Vagina (tissue), 2 donors: ENCODE data around the gene PODXL. TPM values are rescaled to one million over a fixed set of nuclear protein-coding genes. Genes with fewer than 3 reads are reported as not detected.

ENCODE experiments used
- DNase-seq, 2 donors: peaks; one replicate each; pipeline ENCODE4 v3.0.0-alpha.2; 2017; ENCODE audit errors: extremely low spot score in 2 of 2
- H3K27ac ChIP-seq: fragments of 200-600 bp; sonication (generic); one replicate; pipeline ENCODE4 v1.5.1; 2019
- H3K27me3 ChIP-seq: fragments of 200-600 bp; sonication (generic); one replicate; pipeline ENCODE4 v1.5.1; 2019
- H3K36me3 ChIP-seq, 2 donors: fragments of 200-600 bp; sonication (generic); one replicate each; pipeline ENCODE4 v1.5.1; 2017 to 2019
- H3K4me1 ChIP-seq: fragments of 200-600 bp; sonication (generic); one replicate; pipeline ENCODE4 v1.5.1; 2019
- H3K4me3 ChIP-seq, 2 donors: fragments of 200-600 bp; sonication (generic); 1 replicate in 1 of 2; 2 replicates in 1 of 2; pipeline ENCODE4 v1.5.1; 2016 to 2019
- H3K9me3 ChIP-seq: fragments of 200-600 bp; sonication (generic); one replicate; pipeline ENCODE4 v1.5.1; 2019
- POLR2A ChIP-seq, 2 donors: fragments of 450-650 bp; IDR thresholded peaks; one replicate each; pipeline ENCODE4 v1.6.1; 2017; ENCODE audit warnings: antibody characterized with exemption in 2 of 2, mild to moderate bottlenecking in 2 of 2, moderate library complexity in 2 of 2
- POLR2AphosphoS5 ChIP-seq, 2 donors: sonication (generic); formaldehyde crosslinking; IDR thresholded peaks; one replicate each; pipeline ENCODE4 v1.9.0; 2017; ENCODE audit warnings: antibody characterized with exemption in 2 of 2, mild to moderate bottlenecking in 2 of 2, low read depth in 1 of 2; ENCODE audit not compliant: insufficient read depth in 1 of 2
- intact Hi-C: fragments of 100-400 bp; cut with DNase I; formaldehyde crosslinking; loops from one replicate; pipeline ENCODE4 v1.15.1; 2023
- total RNA-seq: library from RNA; depleted of rRNA; stranded (reverse); fragments of >200 nt; gene quantifications from one replicate; pipeline ENCODE4 v1.2.3, GENCODE V29; 2016
- TF ChIP-seq, protein P1 (sequence below), 3 experiments: fragments of 450-650 bp in 2 of 3; fragments of 200-600 bp in 1 of 3; sonication (generic) in 1 of 3; IDR thresholded peaks; one replicate each; pipeline ENCODE4 v1.5.1; 2017 to 2019; ENCODE audit warnings: antibody characterized with exemption in 3 of 3, mild to moderate bottlenecking in 2 of 3, moderate library complexity in 2 of 3

The PODXL gene
- total RNA-seq, 1 donor from 2014 or later: 26.0 TPM

DNA sequence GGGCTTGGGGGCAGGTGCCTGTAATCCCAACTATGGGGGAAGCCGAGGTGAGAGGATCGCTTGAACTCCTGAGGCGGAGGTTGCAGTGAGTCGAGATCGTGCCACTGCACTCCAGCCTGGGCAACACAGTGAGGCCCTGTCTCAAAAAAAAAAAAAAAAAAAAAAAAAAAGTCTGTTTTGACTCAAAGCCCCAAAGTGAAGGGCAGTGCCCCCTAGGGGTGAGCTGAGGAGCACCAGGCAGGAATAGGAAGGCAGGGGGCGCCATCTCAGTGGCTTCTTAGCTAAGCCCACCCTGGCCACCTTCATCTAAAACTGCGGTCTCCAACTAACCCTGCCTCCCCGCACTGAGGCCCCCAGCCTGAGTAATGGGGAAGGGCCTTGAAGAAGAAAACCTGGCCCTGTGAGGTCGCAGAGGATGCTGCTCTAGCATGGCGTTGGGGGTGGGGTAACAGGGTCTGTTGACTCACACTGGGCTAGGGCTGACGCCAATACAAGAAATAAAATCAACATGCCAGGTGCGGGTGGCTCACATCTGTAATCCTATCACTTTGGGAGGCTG is 9.8 kb downstream of the PODXL start:
- intact Hi-C loops: no loop called here
- Histone ChIP-seq H3K27ac (no peak overlapping the region), H3K9me3 (no peaks in the 10 kb centered on the region), H3K4me3 (no peak overlapping the region), H3K4me1 (no peaks in the 10 kb centered on the region), H3K27me3 (no peaks in the 10 kb centered on the region), H3K36me3 (no peaks in the 10 kb centered on the region)
- TF ChIP-seq, protein P1, sequence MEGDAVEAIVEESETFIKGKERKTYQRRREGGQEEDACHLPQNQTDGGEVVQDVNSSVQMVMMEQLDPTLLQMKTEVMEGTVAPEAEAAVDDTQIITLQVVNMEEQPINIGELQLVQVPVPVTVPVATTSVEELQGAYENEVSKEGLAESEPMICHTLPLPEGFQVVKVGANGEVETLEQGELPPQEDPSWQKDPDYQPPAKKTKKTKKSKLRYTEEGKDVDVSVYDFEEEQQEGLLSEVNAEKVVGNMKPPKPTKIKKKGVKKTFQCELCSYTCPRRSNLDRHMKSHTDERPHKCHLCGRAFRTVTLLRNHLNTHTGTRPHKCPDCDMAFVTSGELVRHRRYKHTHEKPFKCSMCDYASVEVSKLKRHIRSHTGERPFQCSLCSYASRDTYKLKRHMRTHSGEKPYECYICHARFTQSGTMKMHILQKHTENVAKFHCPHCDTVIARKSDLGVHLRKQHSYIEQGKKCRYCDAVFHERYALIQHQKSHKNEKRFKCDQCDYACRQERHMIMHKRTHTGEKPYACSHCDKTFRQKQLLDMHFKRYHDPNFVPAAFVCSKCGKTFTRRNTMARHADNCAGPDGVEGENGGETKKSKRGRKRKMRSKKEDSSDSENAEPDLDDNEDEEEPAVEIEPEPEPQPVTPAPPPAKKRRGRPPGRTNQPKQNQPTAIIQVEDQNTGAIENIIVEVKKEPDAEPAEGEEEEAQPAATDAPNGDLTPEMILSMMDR (IDR thresholded peaks at IDR 0.05): peak in 1 of 3 experiments; percentile 21
- no peak for TF ChIP-seq POLR2A (IDR thresholded peaks at IDR 0.05)
- no peak for TF ChIP-seq POLR2AphosphoS5 (IDR thresholded peaks at IDR 0.05; ENCODE audit: insufficient read depth in 1 of 2, low read depth in 1 of 2)
- DNase-seq: no peak

DNA sequence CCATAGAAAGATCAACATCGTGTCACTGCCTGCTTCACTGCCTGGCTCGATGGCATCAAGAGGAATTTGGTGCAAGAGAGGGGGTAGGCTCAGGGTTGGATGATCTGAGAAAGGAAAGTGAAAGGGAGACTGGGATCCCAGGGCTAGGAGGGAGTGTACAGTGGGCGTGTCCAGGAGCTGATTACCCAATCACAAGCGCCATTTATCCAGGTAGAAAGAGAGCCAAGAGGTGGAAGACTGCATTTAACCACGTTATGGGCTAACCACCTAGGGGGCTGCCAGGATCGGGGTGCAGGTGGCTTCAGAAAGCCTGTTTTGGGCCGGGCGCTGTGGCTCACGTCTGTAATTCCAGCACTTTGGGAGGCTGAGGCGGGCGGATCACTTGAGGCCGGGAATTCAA is 10.3 kb downstream of the PODXL start:
- Histone ChIP-seq H3K36me3 (no peaks in the 10 kb centered on the region), H3K4me3 (no peak overlapping the region), H3K9me3 (no peaks in the 10 kb centered on the region), H3K27ac (no peak overlapping the region), H3K27me3 (no peaks in the 10 kb centered on the region), H3K4me1 (no peaks in the 10 kb centered on the region)
- DNase-seq: no peak
- TF ChIP-seq POLR2AphosphoS5 (IDR thresholded peaks at IDR 0.05; ENCODE audit: insufficient read depth in 1 of 2, low read depth in 1 of 2) (no peak), POLR2A (IDR thresholded peaks at IDR 0.05) (no peak)
- TF ChIP-seq, protein P1 (IDR thresholded peaks at IDR 0.05): no peak
- intact Hi-C loops: no loop called here

DNA sequence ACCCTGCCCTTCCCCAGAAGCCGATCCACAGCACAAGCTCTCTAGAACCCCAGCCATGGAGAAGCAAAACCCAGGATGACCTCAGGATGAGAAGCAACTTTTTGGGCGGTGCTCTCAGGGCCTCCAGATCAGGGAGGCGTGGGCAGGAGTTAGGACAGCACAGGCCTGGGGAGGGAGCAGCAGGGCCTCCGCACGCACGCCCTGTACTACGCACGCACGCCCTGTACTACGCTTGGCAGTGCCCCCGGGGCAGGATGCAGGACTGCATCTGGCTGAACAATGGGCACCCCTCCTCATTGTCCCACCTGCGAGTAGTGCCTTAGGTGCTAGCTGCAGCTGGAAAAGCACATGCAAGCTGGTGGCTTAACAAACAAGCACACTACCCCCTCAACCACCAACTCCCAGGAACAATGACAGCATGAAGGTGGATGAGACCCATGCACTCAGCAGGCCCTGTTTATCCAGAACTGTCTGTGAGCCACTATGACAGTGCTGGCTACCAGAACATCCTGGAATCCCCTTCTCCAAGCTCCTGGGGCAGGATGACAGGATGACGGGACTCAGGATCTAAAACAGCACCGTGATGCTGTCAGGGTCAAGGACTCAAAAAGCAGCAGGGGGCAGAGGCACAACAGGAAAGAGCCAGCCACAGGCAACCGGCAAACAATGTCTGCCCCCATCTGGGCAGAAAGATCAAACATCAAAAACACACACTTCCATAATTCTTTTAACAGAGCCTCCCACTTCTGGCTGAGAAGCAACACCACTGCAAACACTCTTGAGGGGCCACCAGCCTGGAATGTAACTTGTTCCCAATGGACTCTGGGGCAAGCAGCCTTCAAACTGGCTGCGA is 11.8 kb downstream of the PODXL start:
- H3K27ac ChIP-seq: no peak overlapping the region

DNA sequence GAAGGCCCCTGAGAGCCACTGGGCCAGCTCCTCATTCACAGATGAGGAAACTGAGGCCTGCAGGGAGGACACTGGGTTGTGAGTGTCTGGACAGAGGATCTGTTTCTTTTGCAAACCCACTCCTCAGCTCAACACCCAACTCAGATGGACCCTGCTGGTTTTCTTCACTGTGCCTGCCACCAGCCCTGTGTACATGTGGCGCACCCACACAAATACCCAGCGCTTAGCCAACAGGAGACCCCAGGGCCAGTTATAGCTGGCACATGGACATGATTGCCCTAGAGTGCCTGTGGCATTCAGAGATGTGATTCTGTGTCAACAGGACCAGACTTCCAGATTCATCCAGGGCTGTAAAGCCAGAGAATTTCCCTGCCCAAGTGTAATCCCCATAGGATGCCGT is 12.4 kb downstream of the PODXL start:
- Histone ChIP-seq H3K36me3 (no peaks in the 10 kb centered on the region), H3K4me1 (no peaks in the 10 kb centered on the region), H3K9me3 (no peaks in the 10 kb centered on the region), H3K4me3 (no peak overlapping the region), H3K27ac (no peak overlapping the region), H3K27me3 (no peaks in the 10 kb centered on the region)
- TF ChIP-seq POLR2A (IDR thresholded peaks at IDR 0.05) (no peak), POLR2AphosphoS5 (IDR thresholded peaks at IDR 0.05; ENCODE audit: insufficient read depth in 1 of 2, low read depth in 1 of 2) (no peak)
- TF ChIP-seq, protein P1 (IDR thresholded peaks at IDR 0.05): no peak
- DNase-seq: no peak
- intact Hi-C loops: no loop called here

More for the DNA sequence above, 11.8 kb downstream of the PODXL start:
- DNase-seq: peak in 1 of 2 donors; percentile 93
- Histone ChIP-seq H3K4me3 (no peak overlapping the region), H3K9me3 (no peaks in the 10 kb centered on the region), H3K36me3 (no peaks in the 10 kb centered on the region), H3K4me1 (no peaks in the 10 kb centered on the region), H3K27me3 (no peaks in the 10 kb centered on the region)
- TF ChIP-seq POLR2A (IDR thresholded peaks at IDR 0.05): no peak
- TF ChIP-seq, protein P1 (IDR thresholded peaks at IDR 0.05): no peak
- TF ChIP-seq POLR2AphosphoS5 (IDR thresholded peaks at IDR 0.05; ENCODE audit: insufficient read depth in 1 of 2, low read depth in 1 of 2): no peak
- intact Hi-C loops: no loop called here

DNA sequence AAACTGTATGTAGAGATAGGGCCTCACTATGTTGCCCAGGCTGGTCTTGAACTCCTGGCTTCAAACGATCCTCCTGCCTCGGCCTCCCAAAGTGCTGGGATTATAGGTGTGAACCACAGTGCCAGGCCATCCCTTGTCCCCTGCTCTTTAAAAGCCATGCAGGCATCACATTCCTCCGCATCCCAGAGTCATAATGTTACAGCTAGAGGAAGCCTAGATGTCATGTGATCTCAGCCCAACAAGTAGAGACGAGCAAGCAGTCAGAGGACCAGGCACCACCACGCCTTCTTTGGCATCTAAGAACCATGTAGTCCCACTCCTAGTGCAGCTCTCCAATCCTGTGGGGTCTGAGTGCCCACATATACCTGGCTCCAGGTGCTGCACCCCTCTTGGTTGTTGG is 13.1 kb downstream of the PODXL start:
- peak overlapping the region; percentile 44 for H3K27ac ChIP-seq
- no peaks in the 10 kb centered on the region for H3K4me1 ChIP-seq
- no peak overlapping the region for H3K4me3 ChIP-seq
- intact Hi-C loops: no loop called here
- H3K9me3 ChIP-seq: no peaks in the 10 kb centered on the region
- TF ChIP-seq POLR2A (IDR thresholded peaks at IDR 0.05) (no peak), POLR2AphosphoS5 (IDR thresholded peaks at IDR 0.05; ENCODE audit: insufficient read depth in 1 of 2, low read depth in 1 of 2) (no peak)
- TF ChIP-seq, protein P1 (IDR thresholded peaks at IDR 0.05): no peak
- H3K27me3 ChIP-seq: no peaks in the 10 kb centered on the region
- H3K36me3 ChIP-seq: no peaks in the 10 kb centered on the region
- no peak for DNase-seq
